Testis (tissue), 2 donors: ENCODE data around the gene APOBEC3H.

Experiments used
- POLR2A ChIP-seq: fragments of 450-650 bp; IDR thresholded peaks from one replicate; pipeline ENCODE4 v1.6.1; 2017; ENCODE audit warnings: antibody characterized with exemption, mild to moderate bottlenecking, moderate library complexity
- TF ChIP-seq, protein P1 (sequence below), 3 experiments: fragments of 450-650 bp in 2 of 3; fragments of 200-600 bp in 1 of 3; sonication (generic) in 1 of 3; IDR thresholded peaks; one replicate each; pipeline ENCODE4 v1.5.1; 2016 to 2019; ENCODE audit warnings: antibody characterized with exemption in 3 of 3, mild to moderate bottlenecking in 2 of 3, moderate library complexity in 1 of 3

DNA sequence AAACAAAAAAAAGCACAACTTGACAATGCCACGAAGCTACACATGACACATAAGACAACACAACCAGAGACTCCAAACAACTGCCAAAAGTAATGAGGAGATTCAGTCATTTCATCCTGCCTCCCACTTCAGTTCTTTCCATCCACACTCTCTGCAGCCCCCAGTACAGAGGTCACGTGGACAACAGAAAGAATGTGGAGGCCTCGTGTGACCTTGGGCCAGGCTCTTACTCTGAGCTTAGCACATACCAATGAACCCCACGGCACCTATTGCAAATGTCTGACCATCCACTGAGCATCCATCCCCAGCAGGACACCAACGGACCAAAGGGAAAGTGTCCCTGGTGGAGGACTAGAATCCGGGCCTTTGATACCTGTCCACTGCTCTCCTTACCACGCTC is 42.9 kb downstream of the APOBEC3H start:
- TF ChIP-seq, protein P1, sequence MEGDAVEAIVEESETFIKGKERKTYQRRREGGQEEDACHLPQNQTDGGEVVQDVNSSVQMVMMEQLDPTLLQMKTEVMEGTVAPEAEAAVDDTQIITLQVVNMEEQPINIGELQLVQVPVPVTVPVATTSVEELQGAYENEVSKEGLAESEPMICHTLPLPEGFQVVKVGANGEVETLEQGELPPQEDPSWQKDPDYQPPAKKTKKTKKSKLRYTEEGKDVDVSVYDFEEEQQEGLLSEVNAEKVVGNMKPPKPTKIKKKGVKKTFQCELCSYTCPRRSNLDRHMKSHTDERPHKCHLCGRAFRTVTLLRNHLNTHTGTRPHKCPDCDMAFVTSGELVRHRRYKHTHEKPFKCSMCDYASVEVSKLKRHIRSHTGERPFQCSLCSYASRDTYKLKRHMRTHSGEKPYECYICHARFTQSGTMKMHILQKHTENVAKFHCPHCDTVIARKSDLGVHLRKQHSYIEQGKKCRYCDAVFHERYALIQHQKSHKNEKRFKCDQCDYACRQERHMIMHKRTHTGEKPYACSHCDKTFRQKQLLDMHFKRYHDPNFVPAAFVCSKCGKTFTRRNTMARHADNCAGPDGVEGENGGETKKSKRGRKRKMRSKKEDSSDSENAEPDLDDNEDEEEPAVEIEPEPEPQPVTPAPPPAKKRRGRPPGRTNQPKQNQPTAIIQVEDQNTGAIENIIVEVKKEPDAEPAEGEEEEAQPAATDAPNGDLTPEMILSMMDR (IDR thresholded peaks at IDR 0.05) = no peak
- no peak for TF ChIP-seq POLR2A
